ENCODE measurements around the gene PIPOX. TPM values are rescaled to one million over a fixed set of nuclear protein-coding genes. Genes with fewer than 3 reads are reported as not detected.
"Not testable (repeated sequence)": the region's sequence is repeated elsewhere in the genome, so short reads cannot be mapped to it uniquely, and the experiment has no call there.

PIPOX gene
- polyA plus RNA-seq, 4 donors = 2.4 to 10.6 (median 5.5) TPM

GRCh38 chr17:29073045-29073444 is 30.1 kb downstream of the PIPOX start:
- no peak for DNase-seq (ENCODE audit: low read depth in 4 of 4, low spot score in 3 of 4)

- no peak for DNase-seq (ENCODE audit: low read depth in 4 of 4, low spot score in 3 of 4)
These were observed 30.6 kb downstream of the PIPOX start for GRCh38 chr17:29073520-29073919.

- no peak for DNase-seq (ENCODE audit: low read depth in 4 of 4, low spot score in 3 of 4)
These were observed 31.5 kb downstream of the PIPOX start for GRCh38 chr17:29074488-29074887.

- DNase-seq (ENCODE audit: low read depth in 4 of 4, low spot score in 3 of 4) = no peak
These were observed 33.1 kb downstream of the PIPOX start for GRCh38 chr17:29076087-29076486.

- no peak for DNase-seq (ENCODE audit: low read depth in 4 of 4, low spot score in 3 of 4)
These were observed 33.8 kb downstream of the PIPOX start for GRCh38 chr17:29076722-29077121.

- DNase-seq (ENCODE audit: low read depth in 4 of 4, low spot score in 3 of 4) = no peak
These were observed 34.4 kb downstream of the PIPOX start for GRCh38 chr17:29077320-29077719.

GRCh38 chr17:29078183-29079045 is 35.5 kb downstream of the PIPOX start:
- no peak for DNase-seq (ENCODE audit: low read depth in 4 of 4, low spot score in 3 of 4)

GRCh38 chr17:29079433-29079832 is 36.5 kb downstream of the PIPOX start:
- no peak for DNase-seq (ENCODE audit: low read depth in 4 of 4, low spot score in 3 of 4)

- DNase-seq (ENCODE audit: low read depth in 4 of 4, low spot score in 3 of 4) = no peak
These were observed 36.9 kb downstream of the PIPOX start for GRCh38 chr17:29079887-29080286.

GRCh38 chr17:29080323-29080722 is 37.4 kb downstream of the PIPOX start:
- DNase-seq (ENCODE audit: low read depth in 4 of 4, low spot score in 3 of 4) = no peak

GRCh38 chr17:29080965-29081364 is 38.0 kb downstream of the PIPOX start:
- no peak for DNase-seq (ENCODE audit: low read depth in 4 of 4, low spot score in 3 of 4)

GRCh38 chr17:29084541-29085146 is 41.7 kb downstream of the PIPOX start:
- peak in 3 of 4 donors; percentile 43 to 63 (median 44) for DNase-seq (ENCODE audit: low read depth in 4 of 4, low spot score in 3 of 4)

- no peak for DNase-seq (ENCODE audit: low read depth in 4 of 4, low spot score in 3 of 4)
These were observed 42.3 kb downstream of the PIPOX start for GRCh38 chr17:29085223-29085622.

GRCh38 chr17:29086628-29087332 is 43.8 kb downstream of the PIPOX start:
- DNase-seq (ENCODE audit: low read depth in 4 of 4, low spot score in 3 of 4) = no peak

- not testable (repeated sequence) for DNase-seq (ENCODE audit: low read depth in 4 of 4, low spot score in 3 of 4)
These were observed 45.8 kb downstream of the PIPOX start for GRCh38 chr17:29088782-29089181.

- DNase-seq (ENCODE audit: low read depth in 4 of 4, low spot score in 3 of 4) = peak in 1 of 4 donors; percentile 23
These were observed 46.7 kb downstream of the PIPOX start for GRCh38 chr17:29089601-29090044.

- no peak for DNase-seq (ENCODE audit: low read depth in 4 of 4, low spot score in 3 of 4)
These were observed 47.2 kb downstream of the PIPOX start for GRCh38 chr17:29090108-29090507.

GRCh38 chr17:29090750-29091605 is 48.0 kb downstream of the PIPOX start:
- no peak for DNase-seq (ENCODE audit: low read depth in 4 of 4, low spot score in 3 of 4)

- no peak for DNase-seq (ENCODE audit: low read depth in 4 of 4, low spot score in 3 of 4)
These were observed 48.8 kb downstream of the PIPOX start for GRCh38 chr17:29091606-29092289.

Measured in left renal pelvis (tissue), 4 donors.